A549 (cell line): Measurements from ENCODE around the gene NAB1.

ENCODE experiments used
- CHD2 ChIP-seq: fragments of 150-350 bp; IDR thresholded peaks from 2 replicates; pipeline ENCODE4 v1.6.1; 2014; ENCODE audit warnings: low read length; ENCODE audit not compliant: partially characterized antibody
- CTCF ChIP-seq: fragments of >200 bp; sonication (Bioruptor Twin); formaldehyde crosslinking; IDR thresholded peaks from 3 replicates; pipeline ENCODE4 v1.5.1; 2016
- EHMT2 ChIP-seq: fragments of 200-600 bp; sonication (generic); IDR thresholded peaks from 2 replicates; pipeline ENCODE4 v1.6.1; 2016; ENCODE audit warnings: antibody characterized with exemption, low read depth, mild to moderate bottlenecking, moderate library complexity
- PBX3 ChIP-seq: IDR thresholded peaks from 2 replicates; pipeline ENCODE4 v1.6.1; 2012
- POLR2A ChIP-seq: IDR thresholded peaks from 2 replicates; pipeline ENCODE4 v1.6.1; 2012; ENCODE audit warnings: mild to moderate bottlenecking, low read length
- REST ChIP-seq: fragments of 200-600 bp; sonication (generic); IDR thresholded peaks from 2 replicates; pipeline ENCODE4 v1.6.1; 2016; ENCODE audit warnings: antibody characterized with exemption, mild to moderate bottlenecking, moderate library complexity
- RFX5 ChIP-seq: fragments of 450-650 bp; IDR thresholded peaks from 2 replicates; pipeline ENCODE4 v1.7.1; 2014; ENCODE audit warnings: antibody characterized with exemption, mild to moderate bottlenecking, moderate library complexity
- RNF2 ChIP-seq: fragments of 200-600 bp; sonication (generic); IDR thresholded peaks from 2 replicates; pipeline ENCODE4 v1.6.1; 2016; ENCODE audit warnings: low read depth, mild to moderate bottlenecking, antibody characterized with exemption, moderate library complexity, borderline replicate concordance

- TF ChIP-seq CHD2 (no peak), CTCF (no peak), EHMT2 (no peak), POLR2A (no peak), PBX3 (no peak), REST (no peak), RFX5 (no peak), RNF2 (no peak)
These were observed 52.7 kb downstream of the NAB1 start for GRCh38 chr2:190701586-190701985.
